Measurements from ENCODE around the gene ZNG1A.
"Not testable (repeated sequence)": the region's sequence is repeated elsewhere in the genome, so short reads cannot be mapped to it uniquely, and the experiment has no call there.

Gene ZNG1A

DNA sequence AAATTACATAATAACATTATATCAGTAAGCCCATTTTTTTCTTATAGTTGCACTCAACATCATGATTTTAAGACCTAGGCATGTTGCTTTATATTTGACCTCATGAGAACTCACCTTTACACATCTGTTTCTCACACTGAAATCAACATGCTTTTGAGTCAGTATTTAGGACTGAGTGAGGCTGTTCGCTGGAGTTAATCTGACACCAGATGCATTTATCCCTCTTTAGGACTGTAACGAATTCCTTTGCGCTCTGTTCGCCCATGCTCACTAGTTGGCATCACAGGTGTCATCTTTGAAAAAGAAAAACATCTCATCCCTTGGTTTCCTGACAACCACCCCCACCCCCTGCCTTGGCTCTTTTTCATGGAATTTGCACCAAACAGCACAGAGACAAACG is 84.9 kb downstream of the ZNG1A start:
- CTCF ChIA-PET; POLR2A ChIA-PET (ENCODE audit: low non-redundant PET): not testable (repeated sequence)

GRCh38 chr9:90851-91250 is 88.0 kb downstream of the ZNG1A start:
- H3K27ac ChIP-seq; DNase-seq (ENCODE audit: low spot score); POLR2A ChIA-PET (ENCODE audit: low non-redundant PET); CTCF ChIA-PET: not testable (repeated sequence)

More for the DNA sequence above, 84.9 kb downstream of the ZNG1A start:
- DNase-seq (ENCODE audit: low spot score); H3K27ac ChIP-seq: not testable (repeated sequence)

DNA sequence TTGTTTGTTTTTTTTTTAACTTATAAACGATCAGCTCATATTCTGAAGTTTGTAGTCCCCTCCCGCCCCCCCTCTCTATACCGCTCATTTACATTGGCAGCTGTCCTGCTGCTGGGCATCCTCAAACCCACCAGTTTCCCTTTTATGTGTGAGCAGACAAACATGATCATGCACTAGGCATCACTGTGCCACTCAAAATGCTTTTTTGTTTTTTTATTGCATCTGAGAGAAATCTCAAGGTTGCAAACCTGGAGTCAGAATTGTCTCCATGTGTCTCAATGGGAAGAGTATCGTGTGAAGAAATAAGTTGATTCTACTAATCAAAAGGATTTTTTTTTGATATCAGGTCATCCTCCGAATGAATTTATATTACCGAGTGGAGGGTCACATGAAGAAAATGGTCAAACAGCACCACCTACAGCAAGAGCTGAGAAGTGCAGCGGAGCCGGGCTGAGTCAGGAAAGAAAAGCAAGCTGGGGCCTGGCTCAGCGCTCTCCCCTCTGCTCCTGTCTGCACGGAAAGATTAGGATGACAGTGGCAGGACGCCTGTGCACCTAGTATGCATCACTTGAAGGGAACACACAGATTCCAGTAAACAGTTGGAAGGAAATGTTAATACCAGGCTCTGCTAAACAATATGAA is 90.3 kb downstream of the ZNG1A start:
- CTCF ChIA-PET; H3K27ac ChIP-seq; POLR2A ChIA-PET (ENCODE audit: low non-redundant PET); DNase-seq (ENCODE audit: low spot score): not testable (repeated sequence)

DNA sequence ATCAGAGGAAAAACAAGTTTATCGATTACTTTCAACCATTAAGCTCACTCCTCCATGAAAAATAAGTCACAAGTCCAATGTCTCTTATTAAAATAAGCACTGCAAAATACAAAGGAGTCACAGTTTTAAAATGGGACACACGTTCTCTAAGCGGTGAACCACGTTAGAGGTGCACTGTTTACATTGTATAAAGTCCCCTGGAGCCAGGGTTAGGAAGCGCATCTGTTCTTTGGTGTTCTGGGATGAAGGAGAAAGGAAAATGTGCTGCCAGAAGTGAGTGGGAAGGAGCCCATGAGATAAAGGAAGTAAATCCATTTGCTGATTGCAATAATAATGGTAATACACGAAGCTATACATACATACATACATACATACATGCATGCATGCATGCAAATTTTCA is 91.0 kb downstream of the ZNG1A start:
- DNase-seq (ENCODE audit: low spot score); CTCF ChIA-PET; POLR2A ChIA-PET (ENCODE audit: low non-redundant PET); H3K27ac ChIP-seq: not testable (repeated sequence)

GRCh38 chr9:87105-87504 is 91.8 kb downstream of the ZNG1A start:
- DNase-seq (ENCODE audit: low spot score); CTCF ChIA-PET; POLR2A ChIA-PET (ENCODE audit: low non-redundant PET); H3K27ac ChIP-seq: not testable (repeated sequence)

- CTCF ChIA-PET; POLR2A ChIA-PET (ENCODE audit: low non-redundant PET); H3K27ac ChIP-seq; DNase-seq (ENCODE audit: low spot score): not testable (repeated sequence)
Measured at GRCh38 chr9:86697-87096, 92.2 kb downstream of the ZNG1A start.

DNA sequence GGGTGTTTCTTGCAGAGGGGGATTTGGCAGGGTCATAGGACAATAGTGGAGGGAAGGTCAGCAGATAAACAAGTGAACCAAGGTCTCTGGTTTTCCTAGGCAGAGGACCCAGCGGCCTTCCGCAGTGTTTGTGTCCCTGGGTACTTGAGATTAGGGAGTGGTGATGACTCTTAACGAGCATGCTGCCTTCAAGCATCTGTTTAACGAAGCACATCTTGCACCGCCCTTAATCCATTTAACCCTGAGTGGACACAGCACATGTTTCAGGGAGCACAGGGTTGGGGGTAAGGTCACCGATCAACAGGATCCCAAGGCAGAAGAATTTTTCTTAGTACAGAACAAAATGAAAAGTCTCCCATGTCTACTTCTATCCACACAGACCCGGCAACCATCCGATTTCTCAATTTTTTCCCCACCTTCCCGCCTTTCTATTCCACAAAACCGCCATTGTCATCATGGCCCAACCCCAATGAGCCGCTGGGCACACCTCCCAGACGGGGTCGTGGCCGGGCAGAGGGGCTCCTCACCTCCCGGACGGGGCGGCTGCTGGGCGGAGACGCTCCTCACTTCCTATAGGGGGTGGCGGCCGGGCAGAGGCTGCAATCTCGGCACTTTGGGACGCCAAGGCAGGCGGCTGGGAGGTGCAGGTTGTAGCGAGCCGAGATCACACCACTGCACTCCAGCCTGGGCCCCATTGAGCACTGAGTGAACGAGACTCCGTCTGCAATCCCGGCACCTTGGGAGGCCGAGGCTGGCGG is 95.7 kb downstream of the ZNG1A start:
- CTCF ChIA-PET; POLR2A ChIA-PET (ENCODE audit: low non-redundant PET); DNase-seq (ENCODE audit: low spot score); H3K27ac ChIP-seq: not testable (repeated sequence)

DNA sequence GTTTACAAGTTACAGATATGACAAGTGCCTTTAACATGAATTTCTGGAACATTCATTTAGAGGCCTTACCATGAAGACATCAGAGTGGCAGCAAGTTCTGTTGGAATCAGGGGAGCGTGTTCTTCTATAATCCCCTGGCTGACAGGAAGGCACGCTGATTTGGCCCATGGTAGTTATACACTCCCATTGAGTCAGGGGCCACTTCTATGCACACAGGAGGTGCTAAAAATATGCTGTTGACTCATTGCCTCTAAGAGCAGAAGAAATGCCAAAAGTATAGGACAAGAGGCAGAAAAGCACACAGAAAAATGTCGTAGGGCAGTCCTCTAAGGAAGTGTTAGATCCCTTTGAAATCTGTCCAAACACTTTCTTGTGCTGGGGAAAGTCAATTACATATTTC is 100.5 kb downstream of the ZNG1A start:
- H3K27ac ChIP-seq; DNase-seq (ENCODE audit: low spot score); POLR2A ChIA-PET (ENCODE audit: low non-redundant PET); CTCF ChIA-PET: not testable (repeated sequence)

DNA sequence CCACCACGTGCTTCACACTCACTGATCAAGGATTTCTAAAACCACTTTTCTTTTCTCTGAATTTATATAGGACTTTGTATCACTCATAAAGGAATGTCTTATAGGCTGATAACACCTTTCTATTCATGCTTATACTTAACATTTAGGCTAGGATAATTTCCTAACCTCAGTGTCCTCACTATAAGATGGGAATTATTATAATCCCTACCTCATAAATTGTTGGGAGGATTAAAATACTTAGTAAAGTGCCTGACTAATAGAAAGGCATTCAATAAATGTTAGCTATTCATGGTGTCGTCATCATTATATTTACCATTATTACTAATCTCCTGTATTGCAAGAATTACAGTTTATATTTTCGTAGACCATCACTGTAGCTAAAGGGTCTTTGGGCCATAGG is 102.5 kb downstream of the ZNG1A start:
- DNase-seq (ENCODE audit: low spot score); CTCF ChIA-PET; POLR2A ChIA-PET (ENCODE audit: low non-redundant PET); H3K27ac ChIP-seq: not testable (repeated sequence)

DNA sequence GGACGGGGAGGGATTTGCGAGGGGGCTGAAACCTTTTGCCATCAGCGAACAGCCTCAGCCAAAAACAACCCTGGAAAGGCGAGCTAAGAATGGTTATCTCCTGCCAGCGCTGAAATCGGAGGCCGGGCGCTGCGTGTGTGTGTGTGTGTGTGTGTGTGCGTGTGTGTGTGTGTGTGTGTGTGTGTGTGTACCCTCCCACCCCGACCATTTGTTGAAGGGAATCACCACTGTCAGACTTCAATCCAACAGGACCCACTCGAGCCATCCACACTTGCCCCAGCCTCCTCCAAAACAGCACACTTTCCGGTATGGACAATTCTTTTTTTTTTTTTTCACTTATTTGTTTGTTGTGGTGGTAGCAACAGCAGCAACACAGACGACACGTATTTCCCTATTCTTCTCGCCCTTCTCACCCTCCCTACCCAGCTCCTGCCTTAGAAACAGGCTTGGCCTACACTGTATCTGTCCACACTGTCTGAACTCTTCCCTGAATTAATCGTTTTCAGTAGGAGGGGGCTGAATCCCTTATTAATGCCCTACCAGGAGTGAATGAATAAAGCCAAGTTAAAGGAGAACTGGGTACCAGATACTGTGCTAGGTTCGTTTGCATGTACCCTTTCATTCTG is 104.8 kb downstream of the ZNG1A start:
- POLR2A ChIA-PET (ENCODE audit: low non-redundant PET); H3K27ac ChIP-seq; CTCF ChIA-PET; DNase-seq (ENCODE audit: low spot score): not testable (repeated sequence)

- DNase-seq (ENCODE audit: low spot score): peak; percentile 0
- H3K27ac ChIP-seq; CTCF ChIA-PET; POLR2A ChIA-PET (ENCODE audit: low non-redundant PET): not testable (repeated sequence)
Measured at GRCh38 chr9:73076-73899, 105.6 kb downstream of the ZNG1A start.

All from RWPE1 (cell line).